ENCODE data around the gene KLHDC10. TPM values are rescaled to one million over a fixed set of nuclear protein-coding genes. Genes with fewer than 3 reads are reported as not detected.

KLHDC10 gene
- total and polyA plus RNA-seq, 2 donors (not counting 3 experiments of a cell fraction or from before 2014, with no cell fraction given), result 14.9 to 31.3 TPM

DNA sequence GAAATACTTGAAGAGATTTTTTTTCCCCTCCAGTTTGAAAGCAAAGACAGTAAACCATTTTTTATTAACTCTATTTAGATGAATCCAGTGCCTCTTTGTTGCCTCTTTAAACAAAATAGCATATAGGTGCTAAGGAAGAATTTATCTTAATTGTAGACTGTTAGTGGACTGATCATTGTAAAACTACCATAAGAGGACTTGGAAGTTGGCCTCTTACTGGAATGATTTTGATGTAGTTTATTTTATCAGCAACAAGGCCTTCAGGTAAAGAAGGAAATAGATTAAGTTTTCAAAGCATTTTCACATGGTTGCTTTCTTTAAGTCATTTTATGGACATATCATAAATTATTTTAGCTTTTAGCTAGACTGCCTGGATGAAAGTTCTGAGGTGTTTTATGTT, 53.2 kb downstream of the KLHDC10 start:
- no peaks in the 10 kb centered on the region for H3K4me1 ChIP-seq (ENCODE audit: control insufficient read depth, extremely low read depth, insufficient read depth, low read length)
- H3K36me3 ChIP-seq (ENCODE audit: control insufficient read depth in 2 of 2, extremely low read depth in 1 of 2, insufficient read depth in 2 of 2, low read length in 2 of 2), result peaks cover 5 to 7% of the 10 kb centered on the region in 2 experiments
- no peak overlapping the region for H2AFZ ChIP-seq (ENCODE audit: low read depth, low read length)
- no peaks in the 10 kb centered on the region for H3K27me3 ChIP-seq (ENCODE audit: control insufficient read depth in 2 of 2, insufficient read depth in 2 of 2, low read length in 2 of 2)
- no TSS peak for BruUV-seq (replicated peaks)
- CTCF ChIA-PET, result no interaction called here
- no peak for TF ChIP-seq JUN (IDR thresholded peaks at IDR 0.05; ENCODE audit: borderline replicate concordance, insufficient read depth, insufficient read length, low read depth)
- no peak for TF ChIP-seq MYC (IDR thresholded peaks at IDR 0.05; ENCODE audit: low read depth, low read length)
- no peak for TF ChIP-seq POLR2A (IDR thresholded peaks at IDR 0.05; ENCODE audit: low read depth, low read length)
- no peak for TF ChIP-seq EZH2 (IDR thresholded peaks at IDR 0.05; ENCODE audit: borderline replicate concordance, low read depth, low read length, severe bottlenecking)
- no peak for TF ChIP-seq MAX (IDR thresholded peaks at IDR 0.05; ENCODE audit: insufficient read depth, insufficient read length)
- no peak for TF ChIP-seq POLR2AphosphoS5 (IDR thresholded peaks at IDR 0.05; ENCODE audit: insufficient read depth, low read depth, low read length)
- no peak for TF ChIP-seq FOS (IDR thresholded peaks at IDR 0.05; ENCODE audit: borderline replicate concordance, insufficient read depth, low read length)
- TF ChIP-seq GATA2 (IDR thresholded peaks at IDR 0.05; ENCODE audit: insufficient read depth, insufficient read length, low read depth, low read length), result no peak
- TF ChIP-seq, protein P1, sequence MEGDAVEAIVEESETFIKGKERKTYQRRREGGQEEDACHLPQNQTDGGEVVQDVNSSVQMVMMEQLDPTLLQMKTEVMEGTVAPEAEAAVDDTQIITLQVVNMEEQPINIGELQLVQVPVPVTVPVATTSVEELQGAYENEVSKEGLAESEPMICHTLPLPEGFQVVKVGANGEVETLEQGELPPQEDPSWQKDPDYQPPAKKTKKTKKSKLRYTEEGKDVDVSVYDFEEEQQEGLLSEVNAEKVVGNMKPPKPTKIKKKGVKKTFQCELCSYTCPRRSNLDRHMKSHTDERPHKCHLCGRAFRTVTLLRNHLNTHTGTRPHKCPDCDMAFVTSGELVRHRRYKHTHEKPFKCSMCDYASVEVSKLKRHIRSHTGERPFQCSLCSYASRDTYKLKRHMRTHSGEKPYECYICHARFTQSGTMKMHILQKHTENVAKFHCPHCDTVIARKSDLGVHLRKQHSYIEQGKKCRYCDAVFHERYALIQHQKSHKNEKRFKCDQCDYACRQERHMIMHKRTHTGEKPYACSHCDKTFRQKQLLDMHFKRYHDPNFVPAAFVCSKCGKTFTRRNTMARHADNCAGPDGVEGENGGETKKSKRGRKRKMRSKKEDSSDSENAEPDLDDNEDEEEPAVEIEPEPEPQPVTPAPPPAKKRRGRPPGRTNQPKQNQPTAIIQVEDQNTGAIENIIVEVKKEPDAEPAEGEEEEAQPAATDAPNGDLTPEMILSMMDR (IDR thresholded peaks at IDR 0.05; ENCODE audit: extremely low read depth in 1 of 2, insufficient read depth in 1 of 2, low read depth in 1 of 2, low read length in 2 of 2), result no peak
- intact Hi-C loops (cut with micrococcal nuclease) (no loop called here), dilution Hi-C loops (cut with MboI; ENCODE audit: extremely low pct_ligation_motif_present, low sequenced_read_pairs) (no loop called here)
- no peaks in the 10 kb centered on the region for H3K9me1 ChIP-seq (replicated peaks; ENCODE audit: control insufficient read depth, extremely low read depth, insufficient read depth, low read length)
- H3K79me2 ChIP-seq (ENCODE audit: control insufficient read depth, insufficient read depth, low read length), result no peaks in the 10 kb centered on the region
- no peak overlapping the region for H3K4me3 ChIP-seq (replicated peaks in 1 of 3; ENCODE audit: insufficient read depth in 1 of 3, low read depth in 1 of 3, low read length in 3 of 3)
- no peaks in the 10 kb centered on the region for H3K9me3 ChIP-seq (replicated peaks; ENCODE audit: control insufficient read depth, insufficient read depth, low read length)
- POLR2A ChIA-PET, result no interaction called here
- H3K27ac ChIP-seq (ENCODE audit: insufficient read depth, low read depth, low read length), result no peak overlapping the region
- H3K9ac ChIP-seq (replicated peaks; ENCODE audit: extremely low read depth, insufficient read depth, low read length), result no peak overlapping the region
- no peaks in the 10 kb centered on the region for H4K20me1 ChIP-seq (replicated peaks; ENCODE audit: control insufficient read depth, extremely low read depth, insufficient read depth, low read length)
- DNase-seq (ENCODE audit: low read depth, low spot score) (no peak), FAIRE-seq (no peak)
- no peak overlapping the region for H3K4me2 ChIP-seq (ENCODE audit: insufficient read depth, low read length)

Data from endothelial cell of umbilical vein (primary cell).